Stimulated activated CD8-positive, alpha-beta memory T cell treated with anti-CD3 and anti-CD28 coated beads, Interleukin-4, amount 100 ng/mL, for 1 hour (primary cell): ENCODE data around the gene EFCAB13.
"Not testable (repeated sequence)": the region's sequence is repeated elsewhere in the genome, so short reads cannot be mapped to it uniquely, and the experiment has no call there.

Source experiments
- DNase-seq, 2 donors: peaks; one replicate each; pipeline ENCODE4 v3.0.0-alpha.2; 2020; ENCODE audit warnings: low read depth in 2 of 2, low spot score in 1 of 2

Gene EFCAB13

GRCh38 chr17:47330548-47330947, 6.8 kb downstream of the EFCAB13 start:
- no peak for DNase-seq

GRCh38 chr17:47332287-47332686, 8.5 kb downstream of the EFCAB13 start:
- DNase-seq: no peak

- no peak for DNase-seq
Observed at GRCh38 chr17:47335101-47335936, 11.6 kb downstream of the EFCAB13 start.

GRCh38 chr17:47338026-47338425, 14.3 kb downstream of the EFCAB13 start:
- no peak for DNase-seq

- no peak for DNase-seq
Observed at GRCh38 chr17:47352848-47353247, 29.1 kb downstream of the EFCAB13 start.

- no peak for DNase-seq
Observed at GRCh38 chr17:47358652-47359051, 34.9 kb downstream of the EFCAB13 start.

DNA sequence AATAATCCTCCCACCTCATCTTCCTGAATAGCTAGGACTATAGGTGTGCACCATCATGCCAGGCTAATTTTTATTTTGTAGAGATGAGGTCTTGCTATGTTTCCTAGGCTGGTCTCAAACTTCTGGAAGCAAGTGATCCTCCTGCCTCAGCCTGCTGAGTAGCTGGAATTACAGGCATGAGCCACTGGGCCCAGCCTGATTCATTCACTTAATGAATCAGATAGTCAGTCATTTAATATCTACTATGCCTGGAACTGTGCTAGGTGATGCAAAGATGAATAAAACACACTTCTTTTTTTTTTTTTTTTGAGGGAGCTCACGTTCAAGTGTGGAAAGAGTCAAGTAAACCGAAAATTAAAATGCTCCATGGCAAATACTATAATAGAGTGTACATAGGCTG, 39.4 kb downstream of the EFCAB13 start:
- DNase-seq: no peak

GRCh38 chr17:47367257-47367656, 43.5 kb downstream of the EFCAB13 start:
- DNase-seq: no peak

DNA sequence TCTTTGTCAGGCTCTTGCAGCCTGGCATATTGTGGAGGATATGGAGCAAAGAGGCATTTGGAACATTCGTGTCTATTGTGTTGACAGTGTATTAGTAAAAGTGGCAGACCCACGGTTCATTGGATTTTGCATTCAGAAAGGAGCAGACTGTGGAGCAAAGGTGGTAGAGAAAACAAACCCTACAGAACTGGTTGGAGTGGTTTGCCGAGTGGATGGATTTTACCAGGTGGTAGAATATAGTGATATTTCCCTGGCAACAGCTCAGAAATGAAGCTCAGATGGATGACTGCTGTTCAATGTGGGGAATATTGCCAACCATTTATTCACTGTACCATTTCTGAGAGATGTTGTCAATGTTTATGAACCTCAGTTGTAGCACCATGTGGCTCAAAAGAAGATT, 44.5 kb downstream of the EFCAB13 start:
- DNase-seq: no peak

DNA sequence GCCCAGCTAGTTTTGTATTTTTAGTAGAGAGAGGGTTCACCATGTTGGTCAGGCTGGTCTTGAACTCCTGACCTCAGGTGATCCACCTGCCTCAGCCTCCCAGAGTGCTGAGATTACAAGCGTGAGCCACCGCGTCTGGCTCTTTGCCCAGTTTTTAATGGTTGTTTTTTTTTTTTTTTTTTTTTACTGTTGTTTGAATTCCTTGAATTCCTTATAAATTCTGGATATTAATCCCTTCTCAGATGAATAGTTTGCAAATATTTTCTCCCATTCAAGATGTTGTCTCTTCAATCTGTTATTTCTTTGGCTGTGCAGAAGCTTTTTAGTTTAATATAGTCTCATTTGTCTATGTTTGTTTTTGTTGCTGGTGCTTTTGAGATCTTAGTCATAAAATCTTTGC, 47.1 kb downstream of the EFCAB13 start:
- not testable (repeated sequence) for DNase-seq

DNA sequence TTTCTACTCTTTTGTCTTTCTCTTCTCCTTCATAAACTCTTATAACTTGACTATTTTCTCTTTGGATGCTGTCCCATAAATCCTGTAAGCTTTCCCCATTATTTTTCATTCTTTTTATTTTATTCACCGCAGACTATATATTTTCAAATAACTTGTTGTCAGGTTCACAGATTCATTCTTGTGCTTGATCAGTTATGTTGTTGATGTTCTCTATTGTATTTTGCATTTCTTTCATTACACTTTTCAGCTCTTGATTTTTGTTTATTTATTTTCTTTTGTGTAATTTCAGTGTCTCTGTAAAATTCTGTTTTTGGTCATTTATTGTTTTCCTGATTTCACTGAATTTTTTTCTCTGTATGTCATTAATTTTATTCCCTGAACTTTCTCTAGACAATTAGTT, 49.2 kb downstream of the EFCAB13 start:
- DNase-seq: no peak

DNA sequence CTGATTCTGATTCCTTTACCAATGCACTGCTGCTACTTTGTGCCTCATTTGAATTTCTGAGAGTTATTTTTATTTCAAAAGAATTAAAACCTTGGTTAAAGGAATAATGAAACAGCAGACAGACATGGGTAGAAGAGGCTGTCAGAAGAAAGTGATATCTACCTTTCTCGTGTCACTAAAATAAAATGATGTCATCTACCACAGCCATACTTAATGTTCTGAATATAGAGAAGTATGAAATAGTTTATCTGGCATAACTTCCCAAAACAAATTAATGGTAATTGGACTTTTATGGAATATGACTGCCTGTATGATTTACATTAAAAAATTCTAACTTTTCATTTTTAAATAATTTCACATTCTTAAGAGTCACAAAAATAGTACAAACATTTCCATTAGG, 52.5 kb downstream of the EFCAB13 start:
- no peak for DNase-seq

DNA sequence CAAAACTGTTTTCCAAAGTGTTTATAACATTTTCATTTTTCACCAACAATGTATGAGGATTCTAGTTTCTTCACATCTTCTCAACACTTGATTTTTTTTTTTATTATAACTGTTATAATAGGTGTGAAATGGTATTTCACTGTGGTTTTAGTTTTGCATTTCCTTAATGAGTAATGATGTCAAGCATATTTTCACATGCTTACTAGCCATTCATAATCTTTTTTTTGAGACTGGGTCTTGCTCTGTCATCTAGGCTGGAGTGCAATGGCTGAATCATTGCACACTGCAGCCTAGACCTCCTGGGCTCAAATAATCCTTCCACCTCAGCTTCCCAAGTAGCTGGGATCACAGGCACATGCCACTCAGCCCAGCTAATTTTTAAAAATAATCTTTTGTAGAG, 65.1 kb downstream of the EFCAB13 start:
- DNase-seq: no peak

- not testable (repeated sequence) for DNase-seq
Observed at GRCh38 chr17:47397532-47398128, 73.9 kb downstream of the EFCAB13 start.

- DNase-seq: no peak
Observed at GRCh38 chr17:47400333-47400732, 76.6 kb downstream of the EFCAB13 start.

- no peak for DNase-seq
Observed at GRCh38 chr17:47401100-47401499, 77.3 kb downstream of the EFCAB13 start.

DNA sequence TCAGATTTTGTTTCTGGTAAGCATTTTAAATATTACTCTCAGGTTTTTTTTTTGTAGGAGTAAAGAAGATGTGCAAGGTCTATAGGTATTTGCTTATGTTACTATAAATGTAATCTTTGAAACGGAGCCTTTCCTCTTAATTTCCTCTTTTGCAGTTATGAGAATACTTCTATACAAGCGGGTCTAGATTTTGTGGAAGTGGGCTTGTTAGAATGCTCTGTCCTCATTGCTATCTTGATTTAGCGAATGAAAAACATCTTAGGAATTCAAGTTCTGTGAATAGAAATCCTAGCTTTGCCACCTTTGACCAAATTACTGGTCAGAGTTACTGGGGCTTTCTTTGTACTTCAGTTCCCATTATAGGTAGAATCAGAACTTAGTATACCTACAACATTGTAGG, 80.3 kb downstream of the EFCAB13 start:
- no peak for DNase-seq

- DNase-seq: no peak
Observed at GRCh38 chr17:47404875-47405274, 81.1 kb downstream of the EFCAB13 start.

GRCh38 chr17:47413872-47414271, 90.1 kb downstream of the EFCAB13 start:
- no peak for DNase-seq

DNA sequence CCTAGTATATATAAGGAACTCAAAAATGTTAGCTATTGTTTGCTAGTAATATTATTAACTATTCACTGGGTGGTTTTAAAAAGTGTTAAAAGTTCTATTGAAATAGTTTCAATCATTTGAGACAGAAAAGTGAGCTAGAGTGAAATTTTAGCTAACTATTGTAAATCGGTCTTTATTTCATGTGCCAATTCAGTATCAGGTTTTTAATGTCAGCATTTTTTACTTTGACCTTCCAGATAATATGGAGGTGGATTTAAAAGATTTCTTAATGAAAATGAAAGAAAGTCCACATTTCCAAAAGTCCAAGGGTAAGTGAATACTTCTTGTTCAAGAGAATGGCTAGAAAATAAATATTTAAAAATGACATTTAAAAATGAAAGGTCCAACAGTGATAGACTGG, 90.9 kb downstream of the EFCAB13 start:
- no peak for DNase-seq

GRCh38 chr17:47423406-47424295, 99.9 kb downstream of the EFCAB13 start:
- DNase-seq: no peak

DNA sequence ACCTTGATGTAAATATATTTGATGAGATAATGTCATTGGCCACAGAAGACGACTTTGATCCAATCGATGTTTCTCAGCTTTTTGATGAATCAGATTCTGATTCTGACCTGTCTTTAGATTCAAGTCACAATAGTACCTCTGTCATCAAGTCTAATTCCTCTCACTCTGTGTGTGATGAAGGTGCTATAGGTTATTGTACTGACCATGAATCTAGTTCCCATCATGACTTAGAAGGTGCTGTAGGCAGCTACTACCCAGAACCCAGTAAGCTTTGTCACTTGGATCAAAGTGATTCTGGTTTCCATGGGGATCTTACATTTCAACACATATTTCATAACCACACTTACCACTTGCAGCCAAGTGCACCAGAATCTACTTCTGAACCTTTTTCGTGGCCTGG, 101.5 kb downstream of the EFCAB13 start:
- DNase-seq: not testable (repeated sequence)
